Stimulated activated CD4-positive, alpha-beta T cell treated with anti-CD3 and anti-CD28 coated beads, Interleukin-1b, Interleukin-23, amount 100 ng/mL, for 4 hours (primary cell): Measurements from ENCODE around the gene ST7.
A peak's percentile ranks its signal among the peaks of the same experiment; 100 is the strongest.
"Not testable (repeated sequence)": the region's sequence is repeated elsewhere in the genome, so short reads cannot be mapped to it uniquely, and the experiment has no call there.

Experiments used
- DNase-seq, 2 donors: peaks; one replicate each; pipeline ENCODE4 v3.0.0-alpha.2; 2020; ENCODE audit warnings: low read depth in 2 of 2

The ST7 gene

DNA sequence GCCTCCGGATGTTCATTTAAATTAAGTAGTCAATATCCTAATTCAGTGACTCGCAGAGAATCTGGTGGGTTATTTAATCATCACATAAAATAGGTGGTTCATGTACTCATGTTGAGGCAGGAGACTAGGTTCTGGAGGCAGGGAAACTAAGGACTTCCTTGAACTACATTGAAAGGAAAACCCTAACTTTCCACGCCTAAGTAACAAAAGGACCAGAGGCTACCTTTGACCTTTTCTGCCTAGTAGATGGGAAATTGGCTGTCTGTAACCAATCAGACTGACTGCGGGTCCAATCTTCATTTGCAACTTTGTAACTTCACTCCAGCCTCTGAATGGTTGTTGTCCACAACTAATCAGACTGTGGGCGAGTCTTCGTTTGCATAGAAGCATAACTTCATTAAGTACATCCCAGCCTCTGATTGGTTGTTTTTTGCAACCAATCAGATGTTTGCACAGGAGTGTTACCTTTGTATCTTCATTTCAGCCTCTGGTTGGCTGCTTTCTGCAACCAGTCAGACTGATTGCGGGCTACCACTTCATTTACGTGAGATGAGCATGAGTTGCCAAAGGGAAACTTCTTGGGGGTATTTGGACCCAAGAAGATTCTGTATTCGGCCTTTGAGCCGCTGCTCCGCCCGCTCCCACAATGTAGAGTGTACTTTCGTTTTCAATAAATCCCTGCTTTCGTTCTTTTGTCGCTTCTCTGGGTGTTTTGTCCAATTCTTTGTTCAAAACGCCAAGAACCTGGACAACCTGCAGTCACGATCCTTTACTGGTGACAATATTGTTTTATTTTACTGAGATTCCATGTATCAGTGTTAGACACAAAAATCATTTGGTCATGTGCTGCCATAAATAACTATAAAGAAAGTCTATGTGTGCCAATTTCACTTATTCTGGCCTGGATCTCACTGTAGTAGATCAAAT lies 1.7 kb upstream of the ST7 start:
- DNase-seq: no peak

DNA sequence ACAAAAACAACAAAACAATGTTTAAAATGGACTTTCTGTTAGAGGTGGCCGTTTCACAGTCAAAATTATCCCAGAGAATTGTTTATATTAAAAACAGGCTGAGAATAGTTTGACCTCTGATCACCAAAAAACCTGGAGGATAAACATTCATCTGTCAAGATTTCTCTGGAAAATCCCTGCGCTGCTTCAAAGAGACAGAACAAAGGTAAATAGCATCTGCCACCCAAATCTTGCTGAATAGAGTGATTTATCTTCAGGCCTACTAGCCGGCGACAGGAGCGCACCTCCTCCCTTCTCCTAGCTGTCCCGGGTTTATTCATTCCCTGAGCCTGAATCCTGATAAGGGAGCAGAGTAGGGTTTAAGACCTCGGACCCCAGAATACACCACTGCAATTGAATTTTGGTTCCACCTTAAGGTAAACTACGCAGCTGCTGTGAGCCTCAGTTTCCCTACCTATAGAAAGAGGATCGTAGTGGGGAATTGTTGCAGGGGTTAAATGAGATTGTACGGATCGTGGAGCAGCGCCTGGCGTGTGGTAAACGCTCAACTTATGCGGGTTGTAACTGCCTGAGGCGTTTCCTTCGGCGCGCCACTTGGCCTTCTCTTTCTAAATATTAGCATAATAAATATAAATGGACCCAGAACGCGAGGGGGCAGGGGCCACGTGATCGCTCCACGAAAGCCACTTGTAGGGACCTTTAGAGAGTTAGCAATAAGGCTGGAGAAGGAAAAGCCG lies 498 bp upstream of the ST7 start:
- DNase-seq: no peak

DNA sequence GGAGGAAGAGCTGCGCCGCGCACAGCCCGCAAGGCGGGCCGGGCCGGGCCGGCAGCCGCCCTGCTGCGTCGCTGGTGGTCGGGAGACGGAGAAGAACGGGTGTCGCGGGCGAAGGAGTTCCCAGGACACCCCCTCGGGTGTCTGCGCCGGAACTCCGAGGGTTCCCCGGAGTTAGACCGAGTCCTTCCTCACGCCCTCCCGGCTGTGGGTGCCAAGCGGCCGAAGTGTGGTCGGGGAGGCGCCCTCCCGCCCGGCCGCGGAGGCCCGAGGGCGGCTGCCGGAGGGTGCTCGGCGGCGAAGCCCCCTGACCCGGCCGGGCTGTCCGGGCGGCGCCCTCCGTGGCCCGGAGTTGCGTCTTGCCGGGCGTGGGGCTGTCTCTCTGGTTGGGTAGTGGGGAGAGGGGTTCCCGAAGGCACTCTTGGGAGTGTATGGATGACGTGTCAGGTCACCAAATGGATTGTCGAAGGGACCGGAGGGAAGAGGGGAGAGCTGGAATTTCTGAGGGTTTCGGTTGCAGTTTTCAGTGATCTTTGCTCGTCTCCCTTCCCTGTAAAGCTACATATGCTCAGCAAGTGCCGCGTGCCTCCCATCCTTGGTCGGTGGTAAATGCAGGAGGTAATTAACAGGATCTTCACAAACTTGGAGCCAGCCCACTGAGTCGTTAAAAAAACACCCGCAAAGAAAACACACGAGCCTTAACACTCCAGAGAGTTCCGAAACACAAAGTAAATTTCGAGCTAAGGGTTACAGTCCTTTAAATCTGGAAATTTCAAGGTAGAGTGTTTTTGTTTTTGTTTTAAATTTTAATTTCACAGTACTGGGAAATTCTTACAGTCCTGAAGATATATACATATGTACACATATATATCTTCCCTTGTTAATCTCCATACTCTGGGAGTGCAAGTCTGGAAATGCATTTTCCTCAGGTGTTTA lies 871 bp downstream of the ST7 start:
- peak in 1 of 2 donors; percentile 13 for DNase-seq

DNA sequence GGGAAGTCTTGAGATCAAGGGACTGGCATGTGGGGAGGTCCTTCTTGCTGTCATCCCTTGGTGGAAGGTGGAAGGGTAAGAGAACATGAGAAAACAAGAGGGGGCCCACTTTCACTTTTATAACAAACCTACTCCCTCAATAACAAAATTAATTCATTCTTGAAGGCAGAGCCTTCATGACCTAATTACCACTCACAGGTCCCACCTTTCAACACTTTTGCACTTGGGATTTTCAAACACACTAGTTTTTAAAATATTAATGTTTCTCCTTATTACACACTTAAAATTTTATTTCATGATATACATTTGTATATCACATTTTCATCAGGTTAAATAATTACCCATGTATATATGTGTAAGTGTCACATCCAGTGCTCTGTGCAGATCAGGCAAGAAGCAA lies 2.0 kb downstream of the ST7 start:
- DNase-seq: no peak

DNA sequence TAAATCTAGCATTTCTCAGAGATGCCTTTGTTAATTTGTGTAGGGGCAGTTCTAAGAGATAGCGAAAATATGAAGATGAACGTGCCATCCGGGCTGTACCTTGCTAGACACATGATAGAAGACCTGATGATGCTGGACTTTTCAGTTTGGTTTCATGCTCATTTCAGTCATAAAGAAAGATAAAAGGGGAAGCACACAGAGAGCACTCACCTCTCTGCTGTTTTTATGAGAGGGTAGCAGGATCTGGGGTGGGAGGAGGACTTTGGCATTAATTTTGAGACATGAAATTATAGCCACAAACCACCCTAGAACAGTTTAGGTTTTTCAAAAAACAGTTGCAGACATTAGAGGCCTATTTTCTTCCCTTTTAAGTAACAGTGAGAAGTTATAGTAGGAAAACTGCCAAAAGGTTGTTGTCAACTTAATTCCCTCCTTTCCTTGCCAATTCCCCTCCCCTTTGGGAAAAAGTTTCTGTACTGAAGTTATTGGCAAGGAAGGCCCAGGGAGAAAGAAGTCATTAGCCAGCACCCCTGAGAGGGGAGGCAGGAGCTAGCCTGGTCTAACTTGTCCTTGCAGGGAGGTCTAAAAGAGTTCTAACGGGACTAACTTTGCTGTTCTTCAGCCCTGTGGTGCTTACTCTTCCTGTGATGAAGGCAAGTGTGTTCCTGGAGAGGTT lies 2.6 kb downstream of the ST7 start:
- no peak for DNase-seq

DNA sequence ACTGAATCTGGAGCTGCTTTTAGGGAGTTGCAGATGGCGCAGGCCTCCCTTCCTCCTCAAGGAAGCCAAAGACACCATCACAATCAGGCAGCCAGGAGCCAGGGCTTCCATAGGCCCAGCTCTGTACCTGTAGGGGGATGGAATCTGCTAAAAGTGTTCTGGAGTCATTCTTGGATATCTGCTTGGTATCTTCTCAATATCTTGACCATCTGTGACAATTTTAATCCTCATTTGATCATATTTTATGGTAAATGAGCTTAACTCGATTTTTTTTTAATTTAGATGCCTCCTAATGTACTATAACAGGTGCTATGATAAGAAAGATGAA lies 3.1 kb downstream of the ST7 start:
- no peak for DNase-seq

DNA sequence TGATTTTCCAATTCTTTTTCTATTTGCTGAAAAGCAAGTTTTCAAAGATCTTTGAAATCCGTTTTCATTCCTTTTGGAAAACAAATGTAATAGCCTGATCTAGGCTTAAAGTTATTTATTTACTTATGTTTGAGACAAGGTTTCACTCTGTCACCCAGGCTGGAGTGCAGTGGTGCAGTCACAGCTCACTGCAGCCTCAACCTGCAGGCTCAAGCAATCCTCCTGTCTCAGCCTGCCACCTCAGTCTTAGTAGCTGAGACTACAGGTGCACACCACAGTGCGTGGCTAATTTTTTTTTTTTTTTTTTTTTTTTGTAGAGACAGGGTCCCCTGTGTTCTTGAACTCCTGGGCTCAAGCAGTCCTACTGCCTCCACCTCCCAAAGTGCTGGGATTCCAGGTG lies 4.6 kb downstream of the ST7 start:
- no peak for DNase-seq

DNA sequence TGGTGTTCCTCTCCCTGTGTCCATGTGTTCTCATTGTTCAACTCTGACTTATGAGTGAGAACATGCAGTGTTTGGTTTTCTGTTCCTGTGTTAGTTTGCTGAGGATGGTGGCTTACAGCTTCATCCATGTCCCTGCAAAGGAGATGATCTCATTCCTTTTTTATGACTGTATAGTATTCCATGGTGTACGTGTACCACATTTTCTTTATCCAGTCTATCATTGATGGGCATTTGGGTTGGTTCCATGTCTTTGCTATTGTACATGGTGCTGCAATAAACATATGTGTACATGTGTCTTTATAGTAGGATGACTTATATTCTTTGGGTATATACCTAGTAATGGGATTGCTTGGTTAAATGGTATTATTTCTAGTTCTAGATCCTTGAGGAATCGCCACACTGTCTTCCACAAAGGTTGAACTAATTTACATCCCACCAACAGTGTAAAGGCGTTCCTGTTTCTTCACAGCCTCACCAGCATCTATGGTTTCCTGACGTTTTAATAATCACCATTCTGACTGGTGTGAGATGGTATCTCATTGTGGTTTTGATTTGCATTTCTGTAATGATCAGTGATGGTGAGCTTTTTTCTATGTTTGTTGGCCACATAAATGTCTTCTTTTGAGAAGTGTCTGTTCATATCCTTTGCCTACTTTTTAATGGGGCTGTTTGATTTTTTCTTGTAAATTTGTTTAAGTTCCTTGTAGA lies 8.8 kb downstream of the ST7 start:
- not testable (repeated sequence) for DNase-seq

DNA sequence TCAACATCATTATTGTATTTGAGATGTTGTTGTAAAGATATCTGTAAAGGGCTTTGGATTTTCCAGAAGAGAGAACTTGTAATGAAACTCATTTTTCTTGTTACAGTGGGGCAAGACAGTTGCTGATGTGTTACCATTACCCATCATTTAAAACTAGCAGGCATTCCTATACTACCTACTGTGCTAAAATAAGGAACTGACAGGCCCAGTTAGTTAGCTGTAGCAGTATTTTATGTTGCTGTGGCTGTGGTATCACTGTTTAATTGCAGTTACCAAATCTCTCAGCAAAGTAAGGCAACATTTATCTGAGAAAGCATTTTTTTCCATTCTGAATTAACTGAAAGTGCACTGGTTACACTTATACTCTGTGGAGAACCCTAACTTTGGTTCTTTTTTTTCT lies 9.9 kb downstream of the ST7 start:
- DNase-seq: no peak

DNA sequence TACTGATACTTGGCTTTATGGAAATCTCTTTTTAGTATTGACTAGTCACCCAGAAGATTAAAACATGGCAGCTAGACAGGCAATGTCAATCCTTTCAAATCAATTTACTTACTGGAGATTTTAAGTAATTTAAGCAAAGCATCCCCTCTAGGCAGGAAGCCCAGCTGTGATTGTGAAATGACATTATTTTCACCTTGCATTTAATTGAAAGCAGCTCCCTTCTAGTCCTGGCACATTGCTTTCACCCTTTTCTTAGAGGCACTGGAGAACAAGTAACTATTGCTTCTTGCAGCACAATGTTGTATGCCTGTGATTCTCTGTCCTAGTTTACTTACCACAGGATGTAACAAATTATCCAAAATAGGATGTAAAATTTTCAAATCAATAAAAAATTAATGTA lies 13.3 kb downstream of the ST7 start:
- no peak for DNase-seq

DNA sequence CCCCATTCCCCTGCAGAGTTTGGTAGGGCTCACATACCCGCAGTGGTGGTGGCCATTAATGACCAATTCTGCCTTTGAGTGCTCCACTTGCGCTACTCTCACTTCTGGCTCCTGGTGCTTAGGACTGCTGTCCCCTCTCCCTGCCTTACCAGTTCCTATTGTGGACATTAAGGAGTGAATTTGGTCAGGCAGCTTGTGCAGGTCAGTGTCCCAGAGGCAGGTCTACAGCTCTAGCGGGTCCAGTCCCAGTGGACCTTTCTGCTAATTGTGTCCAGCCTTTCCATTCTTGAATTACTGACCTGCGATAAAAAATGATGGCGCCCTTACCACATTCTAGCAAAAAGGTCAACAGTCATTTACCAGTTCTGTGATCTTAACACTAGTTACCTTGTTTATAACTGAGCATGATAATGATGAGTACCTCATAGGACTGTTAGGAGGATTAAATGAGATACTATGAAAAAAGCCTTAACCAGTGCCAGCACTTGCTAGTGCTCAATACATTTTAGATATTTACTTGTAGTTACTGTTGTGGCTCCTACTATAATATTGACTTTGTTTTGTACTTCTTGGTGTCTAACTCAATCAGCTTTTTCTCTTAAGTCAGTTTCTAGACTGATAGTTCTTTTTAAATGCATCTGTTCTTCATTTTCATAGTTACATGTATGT lies 14.1 kb downstream of the ST7 start:
- DNase-seq: no peak

DNA sequence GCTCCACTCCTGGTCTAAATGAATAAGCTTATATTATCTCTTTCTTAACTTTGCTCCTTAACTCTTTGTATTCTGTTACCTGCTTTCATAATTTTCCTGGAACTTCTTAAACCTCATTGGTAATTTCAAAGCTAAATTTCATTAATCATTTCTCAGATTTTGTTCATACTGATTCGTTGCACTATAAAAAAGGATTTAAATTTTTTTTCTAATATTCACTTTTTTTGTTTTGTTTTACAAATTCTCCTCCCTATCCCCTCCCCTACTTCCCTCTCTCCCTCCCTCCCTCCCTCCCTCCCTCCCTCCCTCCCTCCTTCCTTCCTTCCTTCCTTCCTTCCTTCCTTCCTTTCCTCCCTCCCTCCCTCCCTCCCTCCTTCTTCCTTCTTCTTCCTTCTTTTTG lies 14.7 kb downstream of the ST7 start:
- DNase-seq: no peak

DNA sequence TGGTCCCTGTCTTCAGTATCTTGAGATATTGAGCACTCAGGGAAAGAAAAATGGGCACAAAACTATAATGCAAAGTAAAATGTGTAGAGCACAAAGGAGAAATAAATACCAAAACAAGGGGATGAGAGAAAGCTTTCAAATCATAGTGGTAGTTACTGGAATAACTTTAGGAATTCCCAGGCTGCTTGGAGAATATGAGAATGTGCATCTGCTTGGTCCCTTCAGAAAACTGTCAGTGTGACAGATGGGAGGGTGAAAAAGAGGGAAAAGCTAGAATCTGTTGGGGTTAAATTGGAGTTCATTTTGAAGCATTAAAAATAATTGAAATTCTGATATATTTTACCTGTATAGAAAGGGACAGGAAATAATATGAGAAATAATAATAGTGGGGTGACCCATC lies 15.3 kb downstream of the ST7 start:
- no peak for DNase-seq

DNA sequence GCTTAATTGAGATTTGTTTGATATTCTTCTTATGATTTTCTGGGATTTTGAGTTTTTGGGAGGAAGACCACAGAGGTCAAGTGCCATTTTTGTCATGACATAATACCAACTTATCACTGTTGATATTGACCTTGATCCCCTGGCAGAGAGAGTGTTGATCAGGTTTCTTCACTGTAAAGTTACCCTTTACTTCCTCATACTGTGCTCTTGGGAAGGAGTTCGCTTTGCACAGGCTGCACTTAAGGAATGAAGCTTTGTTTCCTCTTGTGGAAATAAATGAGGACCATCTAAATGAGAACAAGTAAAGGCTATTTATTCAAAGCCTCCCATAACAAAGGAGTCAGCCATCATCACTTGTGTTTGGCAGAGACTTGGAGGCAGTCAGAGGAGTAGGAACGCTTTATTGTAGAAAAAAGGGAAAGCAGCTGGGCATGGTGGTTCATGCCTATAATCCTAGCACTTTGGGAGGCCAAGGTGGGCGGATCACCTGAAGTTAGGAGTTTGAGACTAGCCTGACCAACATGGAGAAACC lies 16.1 kb downstream of the ST7 start:
- no peak for DNase-seq

DNA sequence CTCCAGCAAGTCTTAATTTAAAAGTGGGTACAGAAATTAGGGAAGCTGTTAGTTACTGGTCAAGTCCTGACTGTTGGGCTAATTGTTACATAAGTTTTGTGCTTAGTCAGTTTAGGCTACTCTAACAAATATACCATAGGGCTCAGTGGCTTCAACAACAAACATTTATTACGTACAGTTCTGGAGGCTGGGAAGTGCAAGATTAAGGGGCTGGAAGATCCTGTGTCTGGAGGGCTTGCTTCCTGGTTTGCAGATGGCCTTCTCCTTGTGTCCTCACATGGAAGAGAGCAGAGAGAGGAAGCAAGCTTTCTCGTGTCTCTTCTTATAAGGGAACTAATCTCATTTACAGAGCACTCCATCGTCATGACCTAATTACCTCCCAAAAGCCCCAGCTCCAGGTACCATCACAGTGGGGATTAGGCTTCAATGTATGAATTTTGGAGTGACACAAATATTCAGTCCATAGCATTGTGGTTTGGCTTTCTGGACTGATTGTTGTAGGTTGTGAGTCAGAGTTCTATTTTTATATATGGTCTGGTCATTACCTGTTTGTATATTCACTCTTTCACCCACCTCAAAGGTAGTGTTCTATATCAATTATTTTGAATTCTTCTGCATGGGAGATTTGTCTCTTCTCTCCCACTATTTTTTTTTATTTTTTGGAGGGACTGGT lies 17.1 kb downstream of the ST7 start:
- no peak for DNase-seq

DNA sequence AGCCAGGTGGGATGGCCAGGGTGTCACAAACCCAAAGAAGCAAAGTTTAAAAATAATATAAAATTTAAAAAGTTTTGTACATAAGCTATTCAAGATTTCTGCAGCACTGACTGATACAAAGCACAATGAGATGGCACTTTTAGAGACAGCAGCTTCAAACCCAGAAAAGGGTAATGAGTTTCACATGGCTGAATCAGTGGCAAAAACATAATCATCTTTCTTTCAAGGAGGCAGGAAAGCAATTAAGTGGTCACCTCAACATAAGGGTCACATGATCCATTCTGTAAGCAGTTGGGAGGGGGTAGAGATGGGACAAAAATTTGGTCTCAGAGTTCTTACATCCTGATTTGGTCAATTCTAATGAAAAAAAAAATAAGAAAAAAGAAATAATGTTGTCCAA lies 17.9 kb downstream of the ST7 start:
- not testable (repeated sequence) for DNase-seq

DNA sequence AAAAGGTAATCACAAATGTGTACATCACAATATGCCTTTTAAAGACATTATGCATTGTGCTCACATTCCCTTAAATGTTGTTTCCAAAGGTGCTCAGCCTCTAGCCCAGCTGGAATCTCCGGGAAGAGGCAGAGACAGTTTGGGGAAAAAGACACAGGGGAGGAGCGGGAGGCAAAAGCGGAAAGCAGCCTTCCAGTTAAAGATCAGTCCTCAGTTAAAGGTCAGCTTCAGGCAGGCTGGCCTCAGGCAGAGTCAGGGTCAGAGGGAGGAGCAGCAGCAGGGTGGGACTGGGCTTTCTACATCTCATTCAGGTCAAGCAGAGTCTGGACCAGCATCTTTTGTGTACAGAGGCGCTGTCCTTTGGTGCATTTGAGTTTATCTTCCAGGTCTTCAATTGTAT lies 18.6 kb downstream of the ST7 start:
- no peak for DNase-seq

DNA sequence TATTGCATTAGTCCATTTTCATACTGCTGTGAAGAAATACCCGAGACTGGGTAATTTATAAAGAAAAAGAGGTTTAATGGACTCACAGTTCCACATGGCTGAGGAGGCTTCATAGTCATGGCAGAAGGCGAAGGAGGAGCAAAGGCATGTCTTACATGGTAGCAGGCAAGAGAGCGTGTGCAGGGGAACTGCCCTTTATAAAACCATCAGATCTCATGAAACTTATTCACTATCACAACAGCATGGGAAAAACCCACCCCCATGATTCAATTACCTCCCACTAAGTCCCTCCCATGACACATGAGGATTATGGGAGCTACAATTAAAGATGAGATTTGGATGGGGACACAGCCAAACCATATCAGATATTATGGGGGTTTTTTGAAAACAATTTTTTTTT lies 21.7 kb downstream of the ST7 start:
- not testable (repeated sequence) for DNase-seq

DNA sequence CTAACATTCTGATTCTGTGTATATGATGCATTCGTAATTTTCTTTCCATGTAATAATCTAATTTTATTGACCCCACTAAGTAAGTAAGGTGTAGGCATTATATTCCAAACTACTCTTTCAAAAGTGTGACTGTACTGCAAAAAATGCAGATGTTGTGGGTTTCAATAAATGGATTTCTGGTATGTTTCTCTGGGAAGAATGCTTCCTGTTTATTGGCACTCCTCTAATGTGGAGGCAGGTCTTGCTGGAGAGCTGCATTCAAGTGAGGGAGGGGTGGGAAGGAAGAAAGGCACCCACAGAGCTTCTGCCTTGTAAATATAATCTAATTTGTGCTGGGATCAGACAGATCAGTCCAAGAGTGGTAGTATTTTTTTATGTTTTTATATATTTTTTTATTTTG lies 23.9 kb downstream of the ST7 start:
- DNase-seq: no peak

DNA sequence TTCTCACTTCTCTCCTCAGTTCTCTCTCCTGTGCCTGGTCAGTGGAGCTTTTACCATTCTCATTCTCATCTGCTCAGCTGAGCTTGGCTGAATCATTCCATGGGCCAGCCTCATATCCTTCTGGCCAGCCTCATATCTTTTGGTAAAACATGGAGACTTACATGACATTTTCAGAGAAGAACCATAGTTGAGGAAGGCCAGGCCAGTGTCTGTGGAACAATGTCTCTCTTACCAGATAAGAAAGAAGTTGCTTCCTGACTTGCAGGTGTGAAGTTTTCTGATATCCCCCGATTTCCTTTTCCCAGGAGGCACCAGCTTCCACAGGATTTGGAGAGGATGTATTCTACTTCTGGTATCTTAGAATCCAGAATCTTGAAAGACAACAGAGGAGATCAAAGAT lies 24.7 kb downstream of the ST7 start:
- DNase-seq: no peak
